HG02798 (cell line): ENCODE measurements around the gene PSMD14.
"Not testable (repeated sequence)": the region's sequence is repeated elsewhere in the genome, so short reads cannot be mapped to it uniquely, and the experiment has no call there.

Experiments
- ATAC-seq: cut with Tn5 transposase; IDR thresholded peaks from one replicate; pipeline ENCODE4 v1.9.1; 2021; ENCODE audit warnings: mild to moderate bottlenecking; ENCODE audit not compliant: unreplicated experiment, poor library complexity

PSMD14 gene

GRCh38 chr2:161332371-161332967 is 24.2 kb downstream of the PSMD14 start:
- no peak for ATAC-seq

DNA sequence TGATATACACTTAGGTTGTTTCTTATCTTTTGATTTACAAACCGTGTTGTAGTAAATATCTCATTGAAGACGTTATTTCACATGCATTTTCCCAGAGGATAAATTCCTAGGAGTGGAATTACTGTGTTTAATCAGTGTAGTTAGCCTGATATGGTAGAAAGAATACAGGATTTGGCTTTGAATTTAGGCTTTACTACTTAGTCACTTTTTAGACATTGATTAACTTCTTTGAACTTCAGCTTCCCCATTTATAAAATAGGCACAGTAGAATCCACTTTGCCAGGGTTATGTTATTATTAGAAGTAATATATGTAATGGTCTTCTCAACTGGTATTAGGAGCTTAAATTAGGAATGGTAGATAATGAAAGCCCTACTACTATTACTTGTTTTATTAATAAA is 27.4 kb downstream of the PSMD14 start:
- no peak for ATAC-seq

GRCh38 chr2:161337247-161337646 is 29.0 kb downstream of the PSMD14 start:
- ATAC-seq: no peak

DNA sequence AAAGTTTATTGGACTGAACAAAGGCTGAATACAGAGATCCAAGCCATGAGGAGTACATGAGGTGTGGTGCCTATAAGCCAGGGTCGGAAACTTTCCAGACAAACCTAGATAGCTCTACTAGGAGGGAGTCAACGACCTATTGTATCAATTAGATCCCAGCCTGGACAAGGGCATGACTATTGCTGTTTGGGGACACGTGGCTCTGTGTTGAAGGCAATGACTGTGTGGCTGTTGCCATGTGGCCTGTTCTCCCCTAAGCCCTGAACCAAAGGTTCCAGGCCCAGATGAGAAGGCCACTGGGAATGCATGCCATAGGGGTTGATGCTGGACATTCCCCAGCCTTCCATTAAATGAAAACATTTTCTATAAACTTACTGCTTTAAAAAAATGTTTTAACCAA is 31.3 kb downstream of the PSMD14 start:
- ATAC-seq: not testable (repeated sequence)

- not testable (repeated sequence) for ATAC-seq
Measured at GRCh38 chr2:161340930-161341413, 32.7 kb downstream of the PSMD14 start.

DNA sequence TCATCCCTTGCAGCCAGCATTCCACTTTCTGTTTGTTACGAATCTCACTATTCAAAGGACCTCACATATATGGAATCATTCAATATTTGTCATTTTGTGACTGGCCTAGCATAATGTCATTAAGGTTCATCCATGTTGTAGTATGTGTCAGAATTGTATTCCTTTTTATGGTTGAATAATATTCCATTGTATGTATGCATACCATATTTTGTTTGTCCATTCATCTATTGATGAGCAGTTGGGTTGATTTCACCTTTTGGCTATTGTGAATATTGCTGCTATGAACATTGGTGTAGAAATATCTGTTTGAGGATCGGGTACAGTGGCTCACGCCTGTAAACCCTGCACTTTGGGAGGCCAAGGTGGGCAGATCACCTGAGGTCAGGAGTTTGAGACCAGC is 35.0 kb downstream of the PSMD14 start:
- no peak for ATAC-seq

DNA sequence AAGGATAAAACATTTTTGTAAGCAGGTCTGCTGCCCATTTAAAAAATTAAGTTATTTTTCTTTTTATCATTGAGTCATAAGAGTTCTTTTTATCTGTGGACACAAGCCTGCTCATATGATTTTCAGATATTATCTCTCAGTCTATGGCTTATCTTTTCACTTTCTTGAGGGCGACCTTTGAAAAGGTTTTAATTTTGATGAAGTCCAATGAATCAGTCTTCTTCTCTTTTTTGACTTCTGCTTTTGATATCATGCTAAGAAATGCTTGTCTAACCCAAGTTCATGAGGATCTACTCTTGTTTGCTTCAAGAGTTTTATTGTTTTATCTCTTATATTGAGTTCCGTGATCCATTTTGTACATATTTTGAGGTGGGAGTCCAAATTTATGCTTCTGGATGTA is 36.5 kb downstream of the PSMD14 start:
- ATAC-seq: no peak

- no peak for ATAC-seq
Measured at GRCh38 chr2:161351678-161352077, 43.5 kb downstream of the PSMD14 start.

DNA sequence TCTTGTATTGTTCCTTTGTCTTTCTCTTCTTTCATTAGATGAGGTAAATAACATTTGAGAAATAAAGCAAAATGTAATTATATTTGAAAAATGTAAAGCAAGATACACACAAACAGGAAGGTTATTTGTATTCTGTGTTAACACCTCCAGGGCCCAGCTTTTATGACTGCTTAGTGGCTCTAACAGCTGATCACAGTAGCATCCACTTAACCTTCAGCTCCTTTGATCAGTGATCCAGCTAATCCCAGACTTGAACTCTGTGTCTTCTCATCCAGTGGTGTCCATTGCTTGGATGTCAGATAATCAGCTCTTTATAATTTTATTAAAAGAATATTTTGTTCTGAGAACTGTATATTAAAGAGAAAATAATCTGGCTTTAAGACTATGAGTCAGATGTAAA is 44.5 kb downstream of the PSMD14 start:
- ATAC-seq: no peak

DNA sequence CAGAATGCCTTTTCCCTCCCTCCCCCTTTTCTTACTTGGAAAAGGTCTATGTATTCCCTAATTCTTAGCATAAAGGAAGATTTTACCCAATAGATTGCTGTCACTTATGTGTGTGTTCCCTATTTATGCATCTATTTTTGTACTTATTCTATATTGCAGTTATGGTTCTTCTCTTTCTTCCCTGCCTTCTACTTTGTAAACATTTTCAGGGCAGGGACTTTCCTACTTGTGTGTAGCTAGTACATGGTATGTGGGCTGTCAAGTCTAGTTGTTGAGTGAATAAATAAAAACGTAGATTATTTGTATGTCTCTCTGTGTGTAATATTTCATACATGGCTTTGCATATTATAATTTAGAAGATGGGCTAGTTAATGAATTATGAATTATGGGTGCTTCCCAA is 45.3 kb downstream of the PSMD14 start:
- ATAC-seq: no peak

- ATAC-seq: no peak
Measured at GRCh38 chr2:161354106-161354505, 45.9 kb downstream of the PSMD14 start.

DNA sequence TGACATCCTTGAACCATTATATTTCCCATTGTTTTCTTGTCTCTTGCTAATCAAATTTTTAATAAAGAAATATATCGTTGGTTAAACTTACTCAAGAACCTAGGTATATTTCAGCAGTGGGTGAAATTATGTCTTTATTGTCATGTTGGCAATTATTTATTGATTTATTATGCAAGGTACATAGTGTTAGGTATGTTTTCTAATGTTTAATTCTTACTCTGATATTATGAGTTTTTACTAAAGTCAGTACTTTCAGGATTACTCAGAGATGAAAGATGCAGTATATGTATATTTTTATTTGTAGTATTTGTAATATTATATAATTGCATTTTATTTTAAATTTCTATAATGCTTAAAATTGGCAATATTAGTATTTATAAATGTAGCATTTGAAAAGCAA is 46.9 kb downstream of the PSMD14 start:
- ATAC-seq: no peak

- no peak for ATAC-seq
Measured at GRCh38 chr2:161355983-161356382, 47.8 kb downstream of the PSMD14 start.

DNA sequence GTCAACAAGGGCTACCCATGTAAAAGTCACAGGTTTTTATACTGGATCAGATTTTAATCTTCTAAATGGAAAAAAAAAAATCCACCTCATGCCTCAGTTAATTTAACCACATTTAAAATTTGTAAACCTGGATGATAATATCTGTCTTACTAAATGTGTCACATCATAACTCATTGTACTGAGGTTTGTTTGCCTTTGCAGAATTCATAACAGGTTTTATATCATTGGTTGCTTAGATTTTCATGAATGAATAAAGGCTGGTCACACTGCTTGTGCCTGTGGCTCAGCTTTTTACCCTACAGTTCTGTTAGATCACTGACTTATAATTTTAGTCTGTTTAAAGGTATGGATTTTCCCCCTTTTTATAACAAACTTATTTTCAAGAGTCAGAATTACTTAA is 48.9 kb downstream of the PSMD14 start:
- no peak for ATAC-seq

DNA sequence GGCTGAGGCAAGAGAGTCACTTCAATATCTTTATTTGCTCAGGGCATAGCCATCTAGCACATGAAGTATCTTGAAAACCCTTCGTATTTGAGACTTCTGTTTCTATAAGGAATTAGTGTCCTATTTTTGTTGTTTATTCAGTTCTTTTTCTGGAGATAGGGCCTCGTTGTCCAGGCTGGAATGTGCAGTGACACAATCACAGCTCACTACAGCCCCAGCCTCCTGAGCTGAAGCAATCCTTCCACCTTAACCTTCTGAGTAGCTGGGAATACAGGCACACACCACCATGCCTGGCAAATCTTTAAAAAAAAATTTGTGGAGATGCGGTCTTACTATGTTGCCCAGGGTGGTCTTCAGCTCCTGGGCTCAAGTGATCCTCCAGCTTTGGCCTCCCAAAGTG is 50.6 kb downstream of the PSMD14 start:
- no peak for ATAC-seq

DNA sequence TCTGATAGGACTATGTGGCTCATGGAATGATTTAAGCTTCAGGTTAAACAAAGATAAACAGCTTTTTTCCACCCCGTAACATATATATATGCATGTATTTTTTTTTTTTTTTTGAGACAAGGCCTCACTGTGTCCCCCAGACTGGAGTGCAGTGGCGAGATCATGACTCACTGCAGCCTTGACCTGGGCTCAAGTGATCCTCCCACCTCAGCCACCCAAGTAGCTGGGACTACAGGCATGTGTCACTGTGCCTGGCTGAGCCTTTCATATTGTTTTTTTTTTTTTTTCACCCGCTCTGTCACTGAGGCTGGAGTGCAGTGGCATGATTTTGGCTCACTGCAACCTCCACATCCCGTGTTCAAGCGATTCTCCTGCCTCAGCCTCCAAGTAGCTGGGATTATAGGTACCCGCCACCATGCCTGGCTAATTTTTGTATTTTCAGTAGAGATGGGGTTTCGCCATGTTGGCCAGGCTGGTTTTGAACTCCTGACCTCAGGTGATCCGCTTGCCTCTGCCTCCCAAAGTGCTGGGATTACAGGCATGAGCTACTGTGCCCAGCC is 52.0 kb downstream of the PSMD14 start:
- not testable (repeated sequence) for ATAC-seq

- ATAC-seq: no peak
Measured at GRCh38 chr2:161362568-161363166, 54.4 kb downstream of the PSMD14 start.

- ATAC-seq: no peak
Measured at GRCh38 chr2:161367675-161368074, 59.5 kb downstream of the PSMD14 start.

DNA sequence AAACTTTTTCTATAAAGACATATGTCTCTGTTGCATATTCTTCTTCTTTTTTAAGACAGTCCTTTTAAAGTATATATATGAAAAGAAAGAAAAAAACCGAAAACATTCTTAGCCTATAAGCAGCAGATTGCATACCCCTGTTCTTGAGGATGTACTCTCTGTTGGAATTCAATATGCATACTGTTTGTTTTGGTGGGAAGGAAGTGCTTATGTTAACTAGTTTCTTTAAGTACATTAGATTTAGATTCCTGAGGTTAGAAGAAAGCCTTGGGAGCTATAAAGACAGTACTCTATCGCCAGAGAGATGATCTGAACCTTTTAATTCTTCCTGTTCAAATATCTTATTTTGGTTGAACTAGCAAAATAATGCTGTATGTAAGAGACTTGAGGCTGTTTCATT is 61.1 kb downstream of the PSMD14 start:
- no peak for ATAC-seq

DNA sequence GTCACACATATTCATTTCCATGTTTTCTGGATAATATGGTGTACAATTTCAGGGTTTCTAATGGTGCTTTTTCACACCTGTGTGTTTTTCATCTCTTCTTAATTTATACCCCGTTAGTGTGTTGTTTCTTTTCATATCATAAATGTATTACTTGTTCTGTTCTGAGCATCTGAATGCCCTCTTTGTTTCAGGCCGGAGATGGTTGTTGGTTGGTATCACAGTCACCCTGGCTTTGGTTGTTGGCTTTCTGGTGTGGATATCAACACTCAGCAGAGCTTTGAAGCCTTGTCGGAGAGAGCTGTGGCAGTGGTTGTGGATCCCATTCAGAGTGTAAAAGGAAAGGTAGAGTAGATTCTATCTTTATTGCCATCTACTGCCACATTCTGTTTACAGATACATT is 62.8 kb downstream of the PSMD14 start:
- no peak for ATAC-seq

GRCh38 chr2:161371869-161372268 is 63.6 kb downstream of the PSMD14 start:
- ATAC-seq: no peak

DNA sequence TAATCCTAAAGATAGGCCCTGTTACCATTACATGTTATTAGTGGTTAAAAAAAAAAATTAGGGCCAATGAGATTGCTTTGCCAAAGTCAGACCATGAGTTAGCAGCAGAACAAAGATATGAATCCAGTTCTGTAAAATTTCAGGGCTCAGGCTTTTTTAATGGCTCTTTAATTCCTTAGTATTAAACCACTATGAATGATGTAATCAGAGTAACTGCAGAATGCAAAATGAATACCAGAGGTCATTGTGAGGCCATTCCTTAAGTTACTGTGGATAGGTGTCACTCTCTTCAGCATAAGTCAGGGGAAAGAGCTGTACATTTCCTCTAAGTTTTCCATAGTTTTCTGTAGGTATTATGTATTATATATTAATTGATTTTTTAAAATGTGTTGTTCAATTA is 65.7 kb downstream of the PSMD14 start:
- no peak for ATAC-seq
